Left forelimb (tissue), 1 donor: Measurements from ENCODE around the gene NUP188.
"Not testable (repeated sequence)": the region's sequence is repeated elsewhere in the genome, so short reads cannot be mapped to it uniquely, and the experiment has no call there.

Source experiments
- DNase-seq: peaks from one replicate; pipeline ENCODE4 v3.0.0-alpha.2; 2018; ENCODE audit warnings: low spot score

The NUP188 gene

GRCh38 chr9:128945798-128946501 is 1.5 kb upstream of the NUP188 start:
- no peak for DNase-seq

- no peak for DNase-seq
Measured at GRCh38 chr9:128946571-128947276, 775 bp upstream of the NUP188 start.

DNA sequence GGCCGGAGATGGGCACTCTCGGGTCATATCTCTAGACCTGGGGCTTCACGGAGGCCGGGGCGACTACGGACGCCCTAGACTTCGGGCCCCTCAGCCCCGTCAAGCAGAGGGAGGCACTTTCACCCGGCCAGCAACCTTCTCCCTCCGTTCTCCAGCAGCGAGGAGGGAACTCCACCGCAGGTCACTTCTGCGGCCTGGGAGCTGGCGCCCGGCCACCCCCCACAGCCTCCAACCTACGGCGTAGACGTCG is 297 bp upstream of the NUP188 start:
- peak; percentile 71 for DNase-seq

DNA sequence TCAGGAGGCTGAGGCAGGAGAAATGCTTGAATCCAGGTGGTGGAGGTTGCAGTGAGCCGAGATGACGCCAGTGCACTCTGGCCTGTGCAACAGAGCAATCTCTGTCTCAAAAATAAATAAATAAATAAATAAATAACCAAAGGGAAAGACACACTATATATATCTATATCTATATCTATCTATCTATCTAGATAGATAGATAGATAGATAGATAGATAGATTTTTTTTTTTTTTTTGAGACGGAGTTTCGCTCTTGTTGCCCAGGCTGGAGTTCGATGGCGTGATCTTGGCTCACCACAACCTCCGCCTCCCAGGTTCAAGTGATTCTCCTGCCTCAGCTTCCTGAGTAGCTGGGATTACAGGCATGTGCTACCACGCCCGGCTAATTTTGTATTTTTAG is 13.9 kb downstream of the NUP188 start:
- DNase-seq = not testable (repeated sequence)

- no peak for DNase-seq
Measured at GRCh38 chr9:128969491-128969890, 22.0 kb downstream of the NUP188 start.

- DNase-seq = no peak
Measured at GRCh38 chr9:128972956-128973355, 25.5 kb downstream of the NUP188 start.

DNA sequence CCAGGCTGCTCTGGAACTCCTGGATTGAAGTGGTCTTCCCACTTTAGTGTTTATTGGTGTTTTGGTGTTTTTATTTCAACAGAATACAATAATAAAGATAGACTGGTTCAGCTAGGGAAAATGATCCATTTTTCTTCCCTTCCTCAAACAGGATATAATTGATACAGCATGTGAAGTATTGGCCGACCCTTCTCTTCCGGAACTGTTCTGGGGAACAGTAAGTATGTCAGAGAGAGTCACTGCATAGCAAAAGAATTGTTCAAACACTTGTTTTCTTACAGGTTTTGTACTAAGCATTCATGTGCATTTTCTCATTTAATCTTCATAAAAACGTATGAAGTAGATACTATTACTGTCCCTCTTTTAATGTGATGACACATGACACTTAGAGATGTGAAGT is 31.6 kb downstream of the NUP188 start:
- no peak for DNase-seq

DNA sequence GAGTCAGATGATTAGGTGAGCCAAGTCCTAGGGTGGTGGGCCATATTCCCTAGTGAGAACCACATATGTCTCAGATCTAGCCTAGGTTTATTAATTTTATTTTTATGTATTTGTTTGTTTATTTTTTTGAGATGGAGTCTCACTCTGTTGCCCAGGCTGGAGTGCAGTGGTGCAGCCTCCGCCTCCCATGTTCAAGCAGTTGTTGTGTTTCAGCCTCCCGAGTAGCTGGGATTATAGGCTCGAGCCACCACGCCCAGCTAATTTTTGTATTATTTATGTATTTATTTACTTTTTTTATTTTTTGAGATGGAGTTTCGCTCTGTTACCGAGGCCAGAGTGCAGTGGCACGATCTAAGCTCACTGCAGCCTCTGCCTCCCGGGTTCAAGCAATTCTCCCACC is 36.0 kb downstream of the NUP188 start:
- no peak for DNase-seq

DNA sequence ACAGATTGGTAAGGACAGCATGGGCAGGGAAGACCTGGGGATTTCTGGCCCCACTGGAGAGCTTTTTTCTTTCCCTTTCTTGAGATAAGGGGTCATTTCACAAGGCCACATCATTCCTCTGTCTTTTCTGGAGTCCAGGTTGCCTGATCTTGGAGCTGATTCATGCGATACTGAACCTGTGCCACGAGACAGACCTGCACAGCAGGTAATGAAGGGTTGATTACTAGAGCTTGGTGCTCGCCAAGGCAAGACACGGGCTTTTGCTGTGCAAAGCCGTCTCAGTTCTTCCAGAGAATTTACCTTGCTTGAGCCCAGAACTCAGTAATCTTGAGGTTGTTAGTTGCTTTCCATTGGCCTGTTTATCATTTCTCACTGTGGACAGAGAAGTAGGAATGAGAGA is 39.2 kb downstream of the NUP188 start:
- no peak for DNase-seq

DNA sequence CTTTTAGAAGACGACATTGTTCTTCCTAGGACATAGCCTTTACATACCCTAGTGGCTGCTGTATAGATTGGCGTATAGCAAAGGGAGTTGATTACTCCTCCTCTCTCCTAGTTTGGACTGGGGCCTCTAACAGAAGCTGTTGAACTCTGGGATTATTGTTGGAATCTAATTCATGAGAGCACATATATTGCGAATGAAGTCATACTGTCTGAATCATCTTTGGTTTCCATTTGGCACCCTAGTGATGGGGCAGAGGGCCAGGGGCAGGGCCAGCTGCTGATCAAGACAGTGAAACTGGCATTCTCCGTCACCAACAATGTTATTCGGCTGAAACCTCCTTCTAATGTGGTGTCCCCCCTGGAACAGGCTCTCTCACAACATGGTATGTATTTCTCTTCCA is 40.3 kb downstream of the NUP188 start:
- peak; percentile 80 for DNase-seq

GRCh38 chr9:128992995-128993394 is 45.5 kb downstream of the NUP188 start:
- DNase-seq = no peak

- DNase-seq = no peak
Measured at GRCh38 chr9:128995791-128996190, 48.3 kb downstream of the NUP188 start.

GRCh38 chr9:128998462-128998861 is 51.0 kb downstream of the NUP188 start:
- DNase-seq = no peak

DNA sequence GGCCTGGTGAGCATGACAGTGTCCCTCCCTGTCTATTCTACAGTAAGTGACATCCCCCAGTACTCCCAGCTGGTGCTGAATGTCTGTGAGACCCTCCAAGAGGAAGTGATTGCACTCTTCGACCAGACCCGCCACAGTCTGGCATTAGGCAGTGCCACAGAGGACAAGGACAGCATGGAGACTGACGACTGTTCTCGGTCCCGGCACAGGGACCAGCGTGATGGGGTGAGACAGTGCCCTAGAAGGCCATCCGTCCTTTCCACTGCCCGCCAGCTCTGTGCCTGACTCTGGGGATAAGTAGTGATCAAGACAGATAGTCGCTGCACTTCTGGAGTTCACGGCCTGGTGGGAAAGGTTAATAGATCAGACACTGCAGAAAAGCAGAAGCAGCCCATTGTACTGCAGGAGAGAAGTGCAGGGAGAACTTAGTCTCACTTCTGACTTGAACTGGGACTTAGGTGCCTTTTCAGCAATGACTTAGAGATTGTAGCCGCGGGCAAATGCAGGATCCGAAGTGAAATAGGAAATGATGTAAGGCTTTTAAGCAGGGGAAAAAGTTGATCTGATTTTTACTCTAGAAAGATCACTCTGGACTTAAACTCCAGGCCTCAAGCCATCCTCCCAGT is 52.2 kb downstream of the NUP188 start:
- DNase-seq = no peak

GRCh38 chr9:129001504-129002325 is 54.2 kb downstream of the NUP188 start:
- no peak for DNase-seq

GRCh38 chr9:129002992-129003391 is 55.5 kb downstream of the NUP188 start:
- DNase-seq = no peak

GRCh38 chr9:129004173-129004572 is 56.7 kb downstream of the NUP188 start:
- DNase-seq = not testable (repeated sequence)

- DNase-seq = no peak
Measured at GRCh38 chr9:129005336-129005997, 58.0 kb downstream of the NUP188 start.

- no peak for DNase-seq
Measured at GRCh38 chr9:129006328-129007034, 59.0 kb downstream of the NUP188 start.

DNA sequence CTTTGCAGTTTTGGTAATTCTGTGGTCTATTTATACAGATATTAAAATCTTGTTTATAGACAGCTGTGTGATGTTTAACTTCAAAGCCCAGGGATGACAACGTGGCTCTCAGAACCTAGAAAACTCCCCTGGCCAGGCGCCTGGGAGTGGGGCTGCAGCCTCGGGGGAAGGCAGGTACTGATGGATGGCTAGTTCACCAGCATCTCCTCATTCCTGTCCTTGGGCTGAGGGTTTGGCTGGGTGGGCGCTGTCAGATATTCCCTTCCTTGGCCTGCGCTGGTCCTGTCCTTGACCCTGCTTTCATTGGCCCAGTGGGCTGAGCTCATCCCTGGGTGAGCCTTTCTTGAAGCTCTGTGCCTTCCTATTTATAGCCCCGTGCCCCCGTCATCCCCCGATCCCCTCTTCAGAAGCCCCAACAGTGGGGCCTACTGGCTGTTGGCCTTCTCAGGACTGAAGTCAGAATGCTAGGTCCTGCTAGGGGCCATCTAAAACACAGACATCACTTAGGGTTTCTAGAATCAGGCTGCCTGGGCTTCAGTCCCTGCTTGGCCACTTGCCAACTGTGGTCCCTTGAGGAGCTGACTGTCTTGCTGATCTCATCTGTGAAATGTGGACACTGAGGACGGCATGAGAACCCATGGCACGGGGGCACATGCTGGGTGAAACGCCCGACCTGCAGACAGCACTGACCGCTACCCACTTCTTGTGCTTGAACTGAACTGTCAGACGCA is 59.7 kb downstream of the NUP188 start:
- DNase-seq = no peak
